K562 (cell line): ENCODE data around the gene CCDC9B. TPM values are rescaled to one million over a fixed set of nuclear protein-coding genes. Genes with fewer than 3 reads are reported as not detected.

Experiments used
- ATAC-seq: fragments of 200-7000 bp; cut with Tn5 transposase; 3 replicates; pipeline ENCODE4 v1.9.1; 2020; ENCODE audit warnings: moderate library complexity
- BruUV-seq: library from RNA; stranded (reverse); fragments of 400-500 nt; replicated peaks from 2 replicates; lab custom pipeline; 2021; lab: Mats Ljungman, UMichigan
- CTCF ChIA-PET: fragments of 300-600 bp; formaldehyde crosslinking; extraction: SDS; loops from one replicate; lab custom pipeline; 2021; ENCODE audit warnings: low intra/inter-chr PET ratio; lab: Yijun Ruan, JAX
- POLR2A ChIA-PET: fragments of 300-600, 350-650 bp; sonication (Branson Sonifier 250); formaldehyde crosslinking; extraction: SDS; loops from one replicate; lab custom pipeline; 2021; ENCODE audit warnings: antibody characterized with exemption, inconsistent platforms; lab: Yijun Ruan, JAX
- DNase-seq, 4 experiments: peaks; one replicate each; pipeline versions ENCODE4 v3.0.0 to v3.0.0-alpha.2; 2011 to 2018; ENCODE audit warnings: low spot score in 3 of 4, mixed read lengths in 3 of 4; ENCODE audit errors: extremely low read depth in 1 of 4
- FAIRE-seq: peaks from 2 replicates; lab custom pipeline; 2011; peaks lifted over from hg19 to GRCh38; lab: Jason Lieb, UNC
- H2AFZ ChIP-seq: 2 replicates; pipeline ENCODE4 v1.6.0; 2011; ENCODE audit warnings: low read depth, low read length, control low read depth, inconsistent platforms
- H3K27ac ChIP-seq: fragments of 200-600 bp; 3 replicates; pipeline ENCODE4 v1.8.0; 2011; ENCODE audit warnings: low read depth, mild to moderate bottlenecking, control low read depth, inconsistent platforms, low read length, moderate library complexity, mixed read lengths; ENCODE audit errors: extremely low read depth
- H3K27me3 ChIP-seq, 2 experiments: fragments of 300-600 bp in 1 of 2; 2 replicates in 1 of 2; 3 replicates in 1 of 2; pipeline versions ENCODE4 v1.6.0 to v1.8.0; 2011; ENCODE audit warnings: inconsistent platforms in 2 of 2, low read length in 2 of 2, mild to moderate bottlenecking in 1 of 2, mixed read lengths in 1 of 2, moderate library complexity in 1 of 2; ENCODE audit not compliant: control insufficient read depth in 2 of 2, insufficient read depth in 2 of 2
- H3K36me3 ChIP-seq: fragments of 300-600 bp; 3 replicates; pipeline ENCODE4 v1.8.0; 2011; ENCODE audit warnings: mild to moderate bottlenecking, low read length, inconsistent platforms; ENCODE audit not compliant: control insufficient read depth, insufficient read depth
- H3K4me1 ChIP-seq, 2 experiments: fragments of 200-600 bp in 1 of 2; replicated peaks in 1 of 2; 2 replicates in 1 of 2; 3 replicates in 1 of 2; pipeline versions ENCODE4 v1.5.1 to v1.8.0; 2011; ENCODE audit warnings: inconsistent platforms in 2 of 2, low read length in 2 of 2, mild to moderate bottlenecking in 1 of 2, mixed read lengths in 1 of 2, moderate library complexity in 1 of 2; ENCODE audit not compliant: control insufficient read depth in 2 of 2, insufficient read depth in 2 of 2
- H3K4me2 ChIP-seq: 2 replicates; pipeline ENCODE4 v1.6.1; 2011; ENCODE audit warnings: low read length, control low read depth, inconsistent platforms, mixed read lengths; ENCODE audit not compliant: insufficient read depth
- H3K4me3 ChIP-seq: fragments of 200-600 bp; sonication (generic), shearing (Covaris generic); 2 replicates; pipeline ENCODE4 v1.5.1; 2016; ENCODE audit warnings: control low read depth, inconsistent platforms
- H3K79me2 ChIP-seq: fragments of 200-600 bp; 3 replicates; pipeline ENCODE4 v1.8.0; 2011; ENCODE audit warnings: low read length, inconsistent platforms; ENCODE audit not compliant: control insufficient read depth, insufficient read depth
- H3K9ac ChIP-seq, 2 experiments: 2 replicates each; pipeline versions ENCODE4 v1.6.0 to v1.6.1; 2011; ENCODE audit warnings: low read depth in 2 of 2, low read length in 2 of 2, control low read depth in 1 of 2, inconsistent platforms in 1 of 2, mild to moderate bottlenecking in 1 of 2, mixed read lengths in 1 of 2; ENCODE audit not compliant: insufficient read depth in 1 of 2
- H3K9me1 ChIP-seq: one replicate; pipeline ENCODE4 v1.6.0; 2011; ENCODE audit warnings: inconsistent platforms, mild to moderate bottlenecking, low read length, moderate library complexity; ENCODE audit not compliant: control insufficient read depth, insufficient read depth
- H3K9me3 ChIP-seq: replicated peaks from 2 replicates; pipeline ENCODE4 v1.5.1; 2011; ENCODE audit warnings: low read depth, low read length, inconsistent platforms; ENCODE audit not compliant: control insufficient read depth, insufficient read depth
- H4K20me1 ChIP-seq: replicated peaks from 2 replicates; pipeline ENCODE4 v1.6.1; 2011; ENCODE audit warnings: low read length, inconsistent platforms, mixed read lengths; ENCODE audit not compliant: control insufficient read depth, insufficient read depth
- FOSL1 ChIP-seq: fragments of 200-800 bp; sonication (Bioruptor generic); conservative IDR thresholded peaks from 2 replicates; pipeline ENCODE4 v1.6.1; 2016; ENCODE audit warnings: missing genetic modification characterization, missing compliant biosample characterization
- HDAC8 ChIP-seq: fragments of 450-650 bp; IDR thresholded peaks from 2 replicates; pipeline ENCODE4 v1.6.1; 2016; ENCODE audit warnings: mild to moderate bottlenecking, missing genetic modification characterization, moderate library complexity, missing compliant biosample characterization
- KAT2B ChIP-seq: IDR thresholded peaks from one replicate; pipeline ENCODE4 v1.6.1; 2012; ENCODE audit warnings: low read depth, mild to moderate bottlenecking, control low read depth, inconsistent platforms, low read length, moderate library complexity
- L3MBTL2 ChIP-seq: fragments of 450-650 bp; IDR thresholded peaks from 2 replicates; pipeline ENCODE4 v1.6.1; 2016; ENCODE audit warnings: mild to moderate bottlenecking, moderate library complexity
- PML ChIP-seq: IDR thresholded peaks from 2 replicates; pipeline ENCODE4 v1.6.1; 2012; ENCODE audit warnings: low read length, inconsistent platforms
- PURB ChIP-seq: sonication (generic); formaldehyde crosslinking; IDR thresholded peaks from 2 replicates; pipeline ENCODE4 v1.9.0; 2021; ENCODE audit warnings: low read depth, mild to moderate bottlenecking, missing genetic modification reagents
- TFAM ChIP-seq: fragments of 250-450 bp; sonication (Bioruptor Pico); conservative IDR thresholded peaks from 2 replicates; pipeline ENCODE4 v1.5.0; 2021; ENCODE audit warnings: mild to moderate bottlenecking, moderate library complexity
- XRCC3 ChIP-seq: fragments of 450-650 bp; IDR thresholded peaks from 2 replicates; pipeline ENCODE4 v1.6.1; 2017; ENCODE audit warnings: mild to moderate bottlenecking, moderate library complexity
- ZNF408 ChIP-seq: fragments of 250-450 bp; sonication (Bioruptor Pico); IDR thresholded peaks from 2 replicates; pipeline ENCODE4 v1.4.0; 2020; ENCODE audit warnings: low read depth, mild to moderate bottlenecking, moderate library complexity
- ZNF589 ChIP-seq: fragments of 200-800 bp; sonication (Bioruptor generic); IDR thresholded peaks from 2 replicates; pipeline ENCODE4 v1.6.1; 2016; ENCODE audit warnings: low read depth, missing genetic modification characterization, missing compliant biosample characterization
- WGBS: fragments of 100-300 bp; shearing (Covaris generic); methylation state at CpG from one replicate; pipeline ENCODE4 v1.1.6; 2016; ENCODE audit warnings: low coverage, mixed read lengths; ENCODE audit not compliant: insufficient coverage; ENCODE audit errors: missing lambda C conversion rate; 5-methylcytosine and 5-hydroxymethylcytosine counted together
- in situ Hi-C: fragments of 300-500 bp; cut with MboI; formaldehyde crosslinking; loops from 4 replicates; pipeline ENCODE4 v1.15.0; 2018; ENCODE audit warnings: inconsistent platforms, mixed read lengths
- intact Hi-C: fragments of 100-400 bp; cut with micrococcal nuclease; formaldehyde crosslinking; loops from 2 replicates; pipeline ENCODE4 v1.14.2; 2022
- polyA plus RNA-seq, 8 experiments: library from polyadenylated mRNA; depleted of rRNA in 4 of 8; stranded (reverse) in 5 of 8; unstranded in 3 of 8; fragments of >200 nt; fragmentation: Nextera tagmentation in 2 of 8; fragmentation: Illumina TruSeq in 1 of 8; extraction: Ambion mirVana in 2 of 8; extraction: Trizol in 1 of 8; gene quantifications; 2 replicates each; pipeline versions ENCODE4 v1.2.1 to v1.2.3, GENCODE V29; 2011 to 2014; ENCODE audit warnings: inconsistent platforms in 1 of 8, missing spikeins in 1 of 8
- total RNA-seq, 7 experiments: library from RNA; depleted of rRNA in 6 of 7; stranded (reverse); fragments of >200 nt in 6 of 7; fragmentation: Illumina TruSeq in 2 of 7; extraction: Trizol in 2 of 7; gene quantifications; 2 replicates each; pipeline versions ENCODE4 v1.2.1 to v1.2.3, GENCODE V29; 2011 to 2021; ENCODE audit warnings: low replicate concordance in 1 of 7
- TF ChIP-seq, protein P1 (sequence below), 2 experiments: fragments of 450-650 bp; IDR thresholded peaks; 2 replicates each; pipeline ENCODE4 v1.6.1; 2016; ENCODE audit warnings: mild to moderate bottlenecking in 2 of 2, borderline replicate concordance in 1 of 2, low read depth in 1 of 2, moderate library complexity in 1 of 2

CCDC9B gene
- total and polyA plus RNA-seq, 9 of the 15 experiments (the other 6 are each of a cell fraction or from before 2014, with no cell fraction given): 0.01 to 0.47 (median 0.15) TPM; not detected in 1

DNA sequence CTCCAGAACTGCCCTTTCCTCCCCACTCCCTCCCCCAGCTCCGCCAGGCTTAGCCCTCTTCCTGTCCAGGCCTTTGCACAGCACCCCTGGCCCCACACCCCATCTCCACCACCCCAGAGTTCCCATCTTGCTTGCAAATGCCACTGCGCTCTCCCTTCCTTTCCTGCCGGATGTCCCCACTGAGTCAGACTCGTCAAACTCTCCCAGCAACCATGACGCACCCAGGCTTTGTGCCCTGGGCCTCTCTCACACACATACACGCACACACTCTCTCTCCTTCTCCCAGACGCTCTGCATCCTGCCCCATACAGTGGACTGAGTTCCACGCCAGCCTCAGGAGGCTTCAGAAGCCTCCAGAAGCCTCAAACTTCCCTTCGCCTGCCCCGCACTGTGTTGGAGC is 2.8 kb upstream of the CCDC9B start:
- 30% methylated on average over 10 of the region's 10 CpGs for WGBS

More for the DNA sequence above, 2.8 kb upstream of the CCDC9B start:
- H3K36me3 ChIP-seq: no peaks in the 10 kb centered on the region
- H3K79me2 ChIP-seq: no peaks in the 10 kb centered on the region
- H3K4me2 ChIP-seq: no peak overlapping the region
- in situ Hi-C loops (loop anchor here (10.0 kb wide), 1 partner anchor 541 kb away; no protein-coding TSS in a partner anchor), intact Hi-C loops (no loop called here)
- ATAC-seq (no peak), DNase-seq (no peak), FAIRE-seq (no peak)
- no peaks in the 10 kb centered on the region for H3K9me3 ChIP-seq
- no peaks in the 10 kb centered on the region for H3K27me3 ChIP-seq
- TF ChIP-seq PURB (CRISPR knock-in tag) (no peak), ZNF589 (0 out of 2 replicates have a peak, but pooled peaks have one; percentile 41), L3MBTL2 (no peak), TFAM (CRISPR knock-in tag) (no peak), KAT2B (no peak), XRCC3 (no peak), ZNF408 (CRISPR knock-in tag) (no peak), FOSL1 (tag) (0 out of 2 replicates have a peak, but pooled peaks have one; percentile 22), PML (no peak), HDAC8 (tag) (no peak)
- TF ChIP-seq, protein P1, sequence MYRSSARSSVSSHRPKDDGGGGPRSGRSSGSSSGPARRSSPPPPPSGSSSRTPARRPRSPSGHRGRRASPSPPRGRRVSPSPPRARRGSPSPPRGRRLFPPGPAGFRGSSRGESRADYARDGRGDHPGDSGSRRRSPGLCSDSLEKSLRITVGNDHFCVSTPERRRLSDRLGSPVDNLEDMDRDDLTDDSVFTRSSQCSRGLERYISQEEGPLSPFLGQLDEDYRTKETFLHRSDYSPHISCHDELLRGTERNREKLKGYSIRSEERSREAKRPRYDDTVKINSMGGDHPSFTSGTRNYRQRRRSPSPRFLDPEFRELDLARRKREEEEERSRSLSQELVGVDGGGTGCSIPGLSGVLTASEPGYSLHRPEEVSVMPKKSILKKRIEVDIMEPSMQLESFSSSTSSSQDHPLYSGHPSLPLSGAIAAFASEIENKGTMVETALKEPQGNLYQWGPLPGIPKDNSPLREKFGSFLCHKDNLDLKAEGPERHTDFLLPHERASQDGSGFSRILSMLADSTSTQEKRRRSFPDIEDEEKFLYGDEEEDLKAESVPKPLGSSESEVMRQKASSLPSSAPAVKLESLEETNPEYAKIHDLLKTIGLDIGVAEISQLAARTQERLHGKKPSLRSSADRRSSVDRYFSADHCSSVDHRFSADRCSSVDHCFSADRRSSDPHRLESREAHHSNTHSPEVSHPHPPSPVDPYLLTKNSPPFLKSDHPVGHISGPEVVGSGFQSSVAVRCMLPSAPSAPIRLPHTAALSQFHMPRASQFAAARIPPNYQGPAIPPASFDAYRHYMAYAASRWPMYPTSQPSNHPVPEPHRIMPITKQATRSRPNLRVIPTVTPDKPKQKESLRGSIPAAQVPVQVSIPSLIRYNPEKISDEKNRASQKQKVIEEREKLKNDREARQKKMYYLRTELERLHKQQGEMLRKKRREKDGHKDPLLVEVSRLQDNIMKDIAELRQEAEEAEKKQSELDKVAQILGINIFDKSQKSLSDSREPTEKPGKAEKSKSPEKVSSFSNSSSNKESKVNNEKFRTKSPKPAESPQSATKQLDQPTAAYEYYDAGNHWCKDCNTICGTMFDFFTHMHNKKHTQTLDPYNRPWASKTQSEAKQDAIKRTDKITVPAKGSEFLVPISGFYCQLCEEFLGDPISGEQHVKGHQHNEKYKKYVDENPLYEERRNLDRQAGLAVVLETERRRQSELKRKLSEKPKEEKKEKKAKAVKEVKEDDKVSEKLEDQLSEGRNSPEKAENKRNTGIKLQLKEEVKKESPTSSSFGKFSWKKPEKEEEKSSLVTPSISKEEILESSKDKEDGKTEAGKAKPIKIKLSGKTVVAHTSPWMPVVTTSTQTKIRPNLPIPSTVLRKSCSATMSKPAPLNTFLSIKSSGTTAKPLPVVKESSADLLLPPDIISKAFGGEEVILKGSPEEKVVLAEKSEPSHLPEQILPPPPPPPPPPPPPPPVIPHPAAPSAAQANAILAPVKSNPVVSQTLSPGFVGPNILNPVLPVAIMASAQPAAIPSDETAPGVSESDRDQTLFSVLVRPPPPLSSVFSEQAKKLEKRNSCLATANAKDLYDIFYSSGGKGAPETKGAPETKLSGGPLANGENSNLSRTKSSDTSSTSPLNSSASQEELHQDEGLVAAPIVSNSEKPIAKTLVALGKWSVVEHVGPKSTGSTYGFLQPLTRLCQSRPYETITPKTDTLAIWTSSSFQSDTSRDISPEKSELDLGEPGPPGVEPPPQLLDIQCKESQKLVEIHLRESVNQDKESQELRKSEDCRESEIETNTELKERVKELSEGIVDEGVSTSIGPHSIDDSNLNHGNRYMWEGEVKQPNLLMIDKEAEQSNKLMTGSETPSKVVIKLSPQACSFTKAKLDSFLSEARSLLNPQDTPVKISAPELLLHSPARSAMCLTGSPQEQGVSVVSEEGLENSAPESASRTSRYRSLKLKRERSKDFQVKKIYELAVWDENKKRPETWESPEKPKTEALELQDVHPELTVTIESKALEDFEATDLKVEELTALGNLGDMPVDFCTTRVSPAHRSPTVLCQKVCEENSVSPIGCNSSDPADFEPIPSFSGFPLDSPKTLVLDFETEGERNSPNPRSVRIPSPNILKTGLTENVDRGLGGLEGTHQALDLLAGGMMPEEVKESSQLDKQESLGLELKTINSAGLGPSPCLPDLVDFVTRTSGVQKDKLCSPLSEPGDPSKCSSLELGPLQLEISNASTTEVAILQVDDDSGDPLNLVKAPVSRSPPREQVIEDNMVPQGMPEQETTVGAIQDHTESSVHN (IDR thresholded peaks at IDR 0.05; ENCODE audit: borderline replicate concordance in 1 of 2, low read depth in 1 of 2): no peak
- H3K4me3 ChIP-seq: no peak overlapping the region
- H3K9me1 ChIP-seq: no peaks in the 10 kb centered on the region
- ChIA-PET CTCF (interaction anchor here (0.8 to 0.9 kb wide), 2 partner anchors 64 to 79 kb away, joined by 3 read pairs; no protein-coding TSS in a partner anchor), POLR2A (interaction anchor here (0.7 to 4.8 kb wide), 2 partner anchors 15 to 459 kb away, joined by 3 to 30 read pairs; no protein-coding TSS in a partner anchor)
- peaks cover 7 to 30% of the 10 kb centered on the region in 2 experiments; a peak in 4 of 5 replicates for H3K4me1 ChIP-seq
- peaks cover 2% of the 10 kb centered on the region; the same call in 1 of the 2 replicates for H4K20me1 ChIP-seq
- no peak overlapping the region for H3K27ac ChIP-seq
- no TSS peak for BruUV-seq
- peak overlapping the region; percentile 57; the same call in 1 of the 2 replicates for H2AFZ ChIP-seq
- H3K9ac ChIP-seq: peak overlapping the region in 1 of 2 experiments; percentile 55; a peak in 1 of 4 replicates
